Vagina (tissue), 2 donors: ENCODE measurements around the gene JPH3.

Experiments
- POLR2A ChIP-seq, 2 donors: fragments of 450-650 bp; IDR thresholded peaks; one replicate each; pipeline ENCODE4 v1.6.1; 2017; ENCODE audit warnings: antibody characterized with exemption in 2 of 2, mild to moderate bottlenecking in 2 of 2, moderate library complexity in 2 of 2
- POLR2AphosphoS5 ChIP-seq, 2 donors: sonication (generic); formaldehyde crosslinking; IDR thresholded peaks; one replicate each; pipeline ENCODE4 v1.9.0; 2017; ENCODE audit warnings: antibody characterized with exemption in 2 of 2, mild to moderate bottlenecking in 2 of 2, low read depth in 1 of 2; ENCODE audit not compliant: insufficient read depth in 1 of 2
- TF ChIP-seq, protein P1 (sequence below), 3 experiments: fragments of 450-650 bp in 2 of 3; fragments of 200-600 bp in 1 of 3; sonication (generic) in 1 of 3; IDR thresholded peaks; one replicate each; pipeline ENCODE4 v1.5.1; 2017 to 2019; ENCODE audit warnings: antibody characterized with exemption in 3 of 3, mild to moderate bottlenecking in 2 of 3, moderate library complexity in 2 of 3

DNA sequence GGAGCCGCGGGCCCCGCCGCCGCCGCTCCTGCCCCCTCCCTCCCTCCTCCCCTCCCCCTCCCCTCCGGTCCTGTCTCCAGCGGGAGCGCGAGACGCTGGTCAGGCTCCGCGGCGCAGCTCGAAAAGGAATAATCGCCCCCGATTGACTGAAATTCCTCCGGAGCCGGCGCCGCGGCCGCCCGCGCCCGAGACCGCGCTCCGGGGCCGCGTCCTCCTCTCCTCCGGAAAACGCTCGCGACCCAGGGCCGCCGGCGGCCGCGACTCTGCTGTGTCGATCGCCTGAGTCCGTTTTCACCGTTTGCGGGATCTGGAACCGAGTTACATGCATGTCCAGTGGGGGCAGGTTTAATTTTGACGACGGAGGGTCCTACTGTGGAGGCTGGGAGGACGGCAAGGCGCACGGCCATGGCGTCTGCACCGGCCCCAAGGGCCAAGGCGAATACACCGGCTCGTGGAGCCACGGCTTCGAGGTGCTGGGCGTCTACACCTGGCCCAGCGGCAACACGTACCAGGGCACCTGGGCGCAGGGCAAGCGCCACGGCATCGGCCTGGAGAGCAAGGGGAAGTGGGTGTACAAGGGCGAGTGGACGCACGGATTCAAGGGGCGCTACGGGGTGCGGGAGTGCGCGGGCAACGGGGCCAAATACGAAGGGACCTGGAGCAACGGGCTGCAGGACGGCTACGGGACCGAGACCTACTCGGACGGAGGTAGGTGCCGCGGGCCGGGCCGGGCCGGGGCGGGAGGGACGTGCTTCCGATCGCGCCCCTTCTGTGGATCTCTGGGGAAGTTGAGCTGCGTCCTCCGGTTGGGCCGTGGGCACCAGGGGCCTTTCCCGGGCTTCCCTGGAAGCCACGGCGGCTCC, 744 bp downstream of the JPH3 start:
- TF ChIP-seq, protein P1, sequence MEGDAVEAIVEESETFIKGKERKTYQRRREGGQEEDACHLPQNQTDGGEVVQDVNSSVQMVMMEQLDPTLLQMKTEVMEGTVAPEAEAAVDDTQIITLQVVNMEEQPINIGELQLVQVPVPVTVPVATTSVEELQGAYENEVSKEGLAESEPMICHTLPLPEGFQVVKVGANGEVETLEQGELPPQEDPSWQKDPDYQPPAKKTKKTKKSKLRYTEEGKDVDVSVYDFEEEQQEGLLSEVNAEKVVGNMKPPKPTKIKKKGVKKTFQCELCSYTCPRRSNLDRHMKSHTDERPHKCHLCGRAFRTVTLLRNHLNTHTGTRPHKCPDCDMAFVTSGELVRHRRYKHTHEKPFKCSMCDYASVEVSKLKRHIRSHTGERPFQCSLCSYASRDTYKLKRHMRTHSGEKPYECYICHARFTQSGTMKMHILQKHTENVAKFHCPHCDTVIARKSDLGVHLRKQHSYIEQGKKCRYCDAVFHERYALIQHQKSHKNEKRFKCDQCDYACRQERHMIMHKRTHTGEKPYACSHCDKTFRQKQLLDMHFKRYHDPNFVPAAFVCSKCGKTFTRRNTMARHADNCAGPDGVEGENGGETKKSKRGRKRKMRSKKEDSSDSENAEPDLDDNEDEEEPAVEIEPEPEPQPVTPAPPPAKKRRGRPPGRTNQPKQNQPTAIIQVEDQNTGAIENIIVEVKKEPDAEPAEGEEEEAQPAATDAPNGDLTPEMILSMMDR (IDR thresholded peaks at IDR 0.05), result no peak
- TF ChIP-seq POLR2A (IDR thresholded peaks at IDR 0.05) (no peak), POLR2AphosphoS5 (IDR thresholded peaks at IDR 0.05; ENCODE audit: insufficient read depth in 1 of 2, low read depth in 1 of 2) (no peak)
